ENCODE results near the gene CHCHD3. TPM values are rescaled to one million over a fixed set of nuclear protein-coding genes. Genes with fewer than 3 reads are reported as not detected.

CHCHD3 gene
- polyA plus RNA-seq, 2 of the 4 experiments (the other 2 are of a cell fraction), result 96.7 to 139 TPM

DNA sequence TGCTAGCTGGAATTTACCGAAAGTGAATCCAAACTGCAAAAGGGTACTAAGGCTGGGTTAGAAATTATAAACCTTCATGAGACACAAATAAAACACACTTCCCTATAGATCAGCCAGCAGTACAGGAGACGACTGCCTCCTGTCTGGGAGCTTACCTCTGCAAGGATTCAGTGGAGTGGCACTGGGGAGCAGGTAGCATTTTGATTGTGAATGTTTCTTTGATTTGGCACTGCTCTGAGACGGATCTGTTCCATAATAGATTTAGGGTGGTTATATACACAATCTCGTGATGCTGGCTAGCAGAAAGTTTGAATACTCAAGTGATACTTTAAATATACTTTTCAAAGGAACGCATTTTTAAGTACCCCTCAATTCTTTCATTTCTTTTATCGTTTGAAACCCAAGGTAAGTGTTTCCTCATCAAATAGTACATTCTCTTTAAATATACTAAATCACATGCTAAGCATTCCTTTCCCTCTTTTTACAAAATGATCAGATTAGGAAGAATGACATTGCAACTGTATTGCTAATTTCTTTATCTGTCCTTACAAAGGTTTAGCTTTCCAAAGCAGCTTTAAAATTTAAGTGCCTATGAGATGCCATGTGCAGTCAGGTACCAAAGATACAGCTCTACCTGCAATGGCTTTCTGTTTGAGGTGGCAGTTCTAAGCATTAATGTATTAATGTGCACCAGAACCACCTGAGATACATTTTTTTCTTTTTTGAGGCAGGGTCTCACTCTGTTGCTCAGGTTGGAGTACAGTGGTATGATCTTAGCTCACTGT is 20.6 kb upstream of the CHCHD3 start:
- ChIA-PET CTCF (interaction anchor here (0.8 kb wide), 1 partner anchor 13 kb away, joined by 3 read pairs; no protein-coding TSS in a partner anchor), POLR2A (no interaction called here)
- TF ChIP-seq HEYL (CRISPR knock-in tag; IDR thresholded peaks at IDR 0.05) (no peak), MAFK (IDR thresholded peaks at IDR 0.05; ENCODE audit: partially characterized antibody) (no peak), CHD2 (IDR thresholded peaks at IDR 0.05; ENCODE audit: low read length, partially characterized antibody) (no peak), BHLHE40 (IDR thresholded peaks at IDR 0.05; ENCODE audit: low read depth, low read length) (no peak), FOSB (CRISPR knock-in tag; IDR thresholded peaks at IDR 0.05) (no peak), KDM5A (IDR thresholded peaks at IDR 0.05) (no peak), GATA3 (IDR thresholded peaks at IDR 0.05; ENCODE audit: borderline replicate concordance) (no peak), JUNB (IDR thresholded peaks at IDR 0.05) (no peak), CHD4 (IDR thresholded peaks at IDR 0.05; ENCODE audit: borderline replicate concordance) (no peak), TP53 (CRISPR knock-in tag; IDR thresholded peaks at IDR 0.05) (no peak), RFX5 (IDR thresholded peaks at IDR 0.05) (no peak)
- TF ChIP-seq, protein P1, sequence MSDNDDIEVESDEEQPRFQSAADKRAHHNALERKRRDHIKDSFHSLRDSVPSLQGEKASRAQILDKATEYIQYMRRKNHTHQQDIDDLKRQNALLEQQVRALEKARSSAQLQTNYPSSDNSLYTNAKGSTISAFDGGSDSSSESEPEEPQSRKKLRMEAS (IDR thresholded peaks at IDR 0.05), result no peak
- no peak for ATAC-seq
- no peaks in the 10 kb centered on the region for H3K4me1 ChIP-seq
- DNase-seq (ENCODE audit: low read depth in 1 of 2, low spot score in 1 of 2), result no peak
- H3K4me3 ChIP-seq, result no peak overlapping the region
- no peak for FAIRE-seq
- no peak overlapping the region for H3K4me2 ChIP-seq
- H3K9me3 ChIP-seq, result no peaks in the 10 kb centered on the region; the same call in 2 of the 3 replicates
- no peak overlapping the region for H3K27ac ChIP-seq
- 45% methylated on average over 6 of the region's 6 CpGs for WGBS (ENCODE audit: missing lambda C conversion rate)

DNA sequence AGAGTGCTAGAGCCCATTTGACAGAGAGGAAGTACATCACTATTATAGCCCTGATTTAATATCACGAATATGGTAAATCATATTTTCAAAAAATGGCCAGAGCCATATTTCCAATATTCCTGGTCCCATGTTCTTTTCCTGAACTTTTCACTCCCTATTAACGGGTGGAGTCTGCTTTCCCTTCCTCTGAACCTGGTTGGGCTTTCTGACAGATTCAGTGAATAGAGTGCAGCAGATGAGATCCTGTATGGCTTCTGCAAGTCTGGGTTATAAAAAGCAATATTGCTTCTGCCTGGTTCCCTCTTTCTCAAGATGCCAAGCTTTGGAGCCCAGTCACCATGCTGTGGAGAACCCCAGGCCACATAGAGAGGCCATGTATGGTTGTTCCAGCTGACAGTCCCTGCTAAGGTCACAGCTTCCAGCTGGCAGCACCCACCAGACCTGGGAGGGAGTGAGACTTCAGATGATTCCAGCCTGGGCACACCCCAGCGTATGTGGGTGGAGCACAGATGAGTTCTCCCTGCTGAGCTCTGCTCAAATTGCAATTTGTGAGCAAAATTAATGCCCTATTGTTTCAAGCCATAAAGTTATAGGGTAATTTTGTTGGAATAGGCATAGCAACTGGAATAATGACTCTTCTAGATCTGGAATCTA is 17.9 kb upstream of the CHCHD3 start:
- ATAC-seq, result no peak
- Histone ChIP-seq H3K27ac (no peak overlapping the region), H3K4me3 (no peak overlapping the region), H3K9me3 (no peaks in the 10 kb centered on the region), H3K4me1 (no peaks in the 10 kb centered on the region), H3K4me2 (no peak overlapping the region)
- ChIA-PET CTCF (no interaction called here), POLR2A (no interaction called here)
- WGBS (ENCODE audit: missing lambda C conversion rate), result 41% methylated on average over 3 of the region's 3 CpGs
- no peak for FAIRE-seq
- no peak for DNase-seq (ENCODE audit: low read depth in 1 of 2, low spot score in 1 of 2)
- TF ChIP-seq MAZ (IDR thresholded peaks at IDR 0.05; ENCODE audit: borderline replicate concordance, low read depth, low read length) (no peak), HOXA7 (CRISPR knock-in tag; IDR thresholded peaks at IDR 0.05) (no peak), ZSCAN20 (CRISPR knock-in tag; IDR thresholded peaks at IDR 0.05) (no peak), ZC3H11A (IDR thresholded peaks at IDR 0.05) (no peak), RFX5 (IDR thresholded peaks at IDR 0.05) (no peak), RCOR1 (IDR thresholded peaks at IDR 0.05; ENCODE audit: low read depth, low read length) (no peak), FOSL2 (IDR thresholded peaks at IDR 0.05) (no peak), FOSL2 (CRISPR knock-in tag; IDR thresholded peaks at IDR 0.05) (no peak), FOXS1 (CRISPR knock-in tag; IDR thresholded peaks at IDR 0.05) (no peak), RARB (CRISPR knock-in tag; IDR thresholded peaks at IDR 0.05) (no peak), POLR2AphosphoS2 (conservative IDR thresholded peaks at IDR 0.05; ENCODE audit: low read length) (no peak), EHMT2 (IDR thresholded peaks at IDR 0.05; ENCODE audit: low read depth) (no peak), EHF (CRISPR knock-in tag; IDR thresholded peaks at IDR 0.05) (no peak), NR3C1 (IDR thresholded peaks at IDR 0.05) (no peak), JUN (IDR thresholded peaks at IDR 0.05) (no peak), KDM5A (IDR thresholded peaks at IDR 0.05) (no peak)
- TF ChIP-seq, protein P2, sequence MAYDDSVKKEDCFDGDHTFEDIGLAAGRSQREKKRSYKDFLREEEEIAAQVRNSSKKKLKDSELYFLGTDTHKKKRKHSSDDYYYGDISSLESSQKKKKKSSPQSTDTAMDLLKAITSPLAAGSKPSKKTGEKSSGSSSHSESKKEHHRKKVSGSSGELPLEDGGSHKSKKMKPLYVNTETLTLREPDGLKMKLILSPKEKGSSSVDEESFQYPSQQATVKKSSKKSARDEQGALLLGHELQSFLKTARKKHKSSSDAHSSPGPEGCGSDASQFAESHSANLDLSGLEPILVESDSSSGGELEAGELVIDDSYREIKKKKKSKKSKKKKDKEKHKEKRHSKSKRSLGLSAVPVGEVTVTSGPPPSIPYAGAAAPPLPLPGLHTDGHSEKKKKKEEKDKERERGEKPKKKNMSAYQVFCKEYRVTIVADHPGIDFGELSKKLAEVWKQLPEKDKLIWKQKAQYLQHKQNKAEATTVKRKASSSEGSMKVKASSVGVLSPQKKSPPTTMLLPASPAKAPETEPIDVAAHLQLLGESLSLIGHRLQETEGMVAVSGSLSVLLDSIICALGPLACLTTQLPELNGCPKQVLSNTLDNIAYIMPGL (CRISPR knock-in tag; IDR thresholded peaks at IDR 0.05; ENCODE audit: borderline replicate concordance), result no peak
